GM19438 (cell line): Measurements from ENCODE around the gene MTHFSD.

ENCODE experiments used
- ATAC-seq: cut with Tn5 transposase; IDR thresholded peaks from one replicate; pipeline ENCODE4 v1.9.1; 2021; ENCODE audit warnings: low read depth; ENCODE audit not compliant: unreplicated experiment

MTHFSD gene

DNA sequence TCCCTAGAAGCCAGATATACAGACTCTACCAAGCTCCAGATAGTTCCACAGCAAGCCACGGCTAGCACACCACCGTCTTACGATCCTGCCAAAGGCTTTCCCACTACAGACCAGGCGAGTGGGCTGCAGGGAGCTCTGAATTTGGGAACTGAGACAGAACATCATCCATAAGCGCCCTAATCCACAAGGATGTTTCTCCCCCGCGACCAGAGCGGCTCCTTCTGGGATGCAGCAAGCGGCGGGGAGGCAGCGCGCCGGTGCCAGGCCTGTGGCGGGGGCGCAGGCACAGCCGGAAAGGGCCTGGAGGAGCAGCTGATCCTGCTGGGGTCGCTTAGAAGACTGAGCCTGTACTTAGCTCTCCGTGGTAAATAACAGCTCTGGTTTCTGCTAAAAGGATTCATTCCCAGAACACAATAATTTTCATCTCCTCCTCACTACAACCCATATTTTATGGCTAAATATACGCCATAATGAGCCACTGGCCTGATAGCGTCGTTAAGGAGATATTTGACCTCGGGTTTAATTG is 60.9 kb downstream of the MTHFSD start:
- no peak for ATAC-seq

DNA sequence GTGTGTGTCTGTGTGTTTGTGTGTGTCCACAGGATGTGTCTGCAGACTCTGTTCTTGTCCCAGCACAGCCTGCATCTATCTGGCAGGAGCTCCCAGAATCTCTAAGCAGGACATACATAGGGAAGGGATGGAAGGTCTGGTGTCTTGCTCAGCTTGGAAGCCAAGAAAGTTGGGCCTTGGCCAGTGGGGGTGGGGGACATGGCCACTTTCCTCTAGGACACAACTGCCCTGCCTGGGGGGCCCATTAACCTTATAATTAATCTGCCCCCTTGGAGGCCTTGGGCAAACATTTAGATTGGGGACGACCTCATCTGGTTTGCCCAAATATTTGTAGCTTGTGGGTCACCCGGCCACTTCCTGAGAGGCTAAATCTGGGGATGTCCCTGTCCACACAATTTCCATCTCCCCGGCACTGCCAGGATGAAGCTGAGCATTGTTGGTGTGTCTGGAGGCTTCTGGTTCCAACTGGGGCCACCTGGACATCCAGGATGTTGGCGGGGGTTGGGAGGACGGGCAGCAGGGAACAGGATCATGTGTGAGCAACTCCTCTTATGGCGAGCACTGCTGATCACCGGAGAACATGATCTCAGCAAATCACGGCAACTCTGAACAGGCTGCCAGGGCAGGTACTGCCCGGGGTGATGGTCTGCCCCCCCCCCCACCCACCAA is 61.9 kb downstream of the MTHFSD start:
- no peak for ATAC-seq

DNA sequence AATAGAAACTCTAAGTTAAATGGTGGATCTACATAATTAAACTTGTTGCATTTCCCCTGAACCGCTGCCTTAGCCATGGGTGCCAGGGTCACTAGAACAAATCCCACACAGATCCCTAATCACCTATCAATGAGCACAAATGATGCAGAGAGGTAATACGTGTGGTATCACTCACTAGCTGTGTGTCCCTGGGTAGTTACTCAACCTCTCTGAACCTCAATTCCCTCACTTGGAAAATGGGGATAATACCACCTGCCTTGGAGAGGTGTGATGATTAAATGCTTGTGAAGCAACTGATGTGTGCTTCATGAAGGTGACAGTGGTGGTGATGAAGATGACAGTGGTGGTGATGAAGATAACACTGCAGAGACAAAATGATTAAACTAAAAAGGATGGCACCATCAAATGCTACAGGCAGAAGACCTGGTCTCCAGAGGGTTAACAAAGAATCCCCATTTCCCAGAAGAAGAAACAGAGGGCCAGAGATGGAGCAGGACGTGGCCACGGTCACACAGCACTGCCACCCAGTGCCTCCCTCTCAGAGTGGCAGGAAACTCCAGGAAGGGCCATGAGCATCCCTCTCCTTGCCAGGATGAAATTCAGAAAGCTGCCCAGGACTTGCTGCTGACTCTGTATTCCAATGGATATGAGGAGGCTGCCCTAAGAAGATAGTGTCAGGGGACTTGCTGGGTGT is 62.6 kb downstream of the MTHFSD start:
- ATAC-seq, result no peak

DNA sequence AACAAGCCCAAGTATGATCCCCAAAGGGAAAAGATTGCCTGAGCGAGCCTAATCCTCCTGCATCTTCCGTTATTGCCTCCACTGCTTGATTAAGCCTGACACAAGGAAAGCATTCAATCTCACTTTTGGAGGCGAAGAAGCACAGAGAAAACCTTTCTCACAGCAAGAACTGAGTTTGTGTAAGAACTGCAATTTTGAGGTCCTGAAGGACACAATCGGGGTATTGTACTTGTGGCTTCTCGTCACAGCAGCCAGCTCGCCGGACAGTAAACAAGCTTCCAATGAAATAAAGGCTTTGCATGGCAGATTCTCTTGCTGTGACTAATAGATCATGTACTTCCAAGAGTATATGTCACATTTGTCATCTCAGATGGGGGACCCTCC is 63.4 kb downstream of the MTHFSD start:
- no peak for ATAC-seq

DNA sequence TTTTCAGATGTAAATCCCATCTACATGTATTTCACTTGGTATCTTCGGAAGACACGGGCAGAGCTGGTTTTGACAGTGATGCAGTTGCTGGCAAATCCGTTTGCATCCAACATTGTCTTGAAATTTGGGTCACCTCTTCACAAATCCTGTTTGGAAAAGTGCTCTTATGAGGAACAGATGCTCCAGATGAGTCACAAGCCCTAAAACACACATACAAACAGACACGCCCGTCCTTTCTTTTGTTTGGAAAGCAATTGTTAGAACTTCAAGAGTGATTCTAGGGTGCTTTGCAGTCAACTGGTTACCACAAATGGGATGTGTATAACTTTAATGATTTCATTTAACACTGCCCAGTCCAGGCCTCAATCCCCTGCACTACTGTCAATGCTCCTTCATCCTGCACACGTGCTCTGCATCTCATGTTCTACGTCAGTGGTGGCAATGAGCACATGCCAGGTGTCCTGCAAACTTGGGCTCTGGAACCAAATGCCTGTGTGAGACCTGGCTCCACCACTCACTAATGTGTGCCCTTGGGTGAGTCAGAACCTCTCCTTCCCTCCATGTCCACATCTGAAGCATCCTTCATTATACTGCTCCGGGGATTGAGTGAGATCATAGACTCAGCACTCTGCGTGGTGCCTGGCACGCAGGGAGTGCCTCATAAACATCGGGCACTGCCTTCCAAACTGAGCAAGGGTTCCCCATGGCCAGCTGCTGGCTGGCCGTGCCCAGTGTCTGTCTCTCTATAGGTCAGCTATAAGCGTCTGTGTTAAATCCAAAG is 64.0 kb downstream of the MTHFSD start:
- no peak for ATAC-seq

DNA sequence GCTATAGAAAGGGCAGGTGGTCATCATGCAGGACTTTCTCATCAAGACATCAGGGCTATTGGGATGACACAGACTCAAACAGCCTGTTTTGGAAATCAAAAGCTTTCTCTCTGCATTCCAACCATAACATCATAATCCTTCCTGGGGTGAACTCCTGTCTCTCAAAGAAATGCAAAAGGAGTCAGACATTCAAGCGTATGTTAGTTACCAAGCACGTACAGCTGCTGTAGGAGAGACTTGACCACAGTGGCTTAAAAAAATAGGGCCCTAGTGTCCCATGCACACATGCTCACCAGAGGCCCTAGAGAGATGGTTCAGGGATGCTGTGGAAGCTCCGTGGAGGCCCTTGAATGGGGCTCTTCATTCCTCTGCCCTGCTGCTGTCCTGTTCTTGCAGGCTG is 69.3 kb downstream of the MTHFSD start:
- no peak for ATAC-seq

DNA sequence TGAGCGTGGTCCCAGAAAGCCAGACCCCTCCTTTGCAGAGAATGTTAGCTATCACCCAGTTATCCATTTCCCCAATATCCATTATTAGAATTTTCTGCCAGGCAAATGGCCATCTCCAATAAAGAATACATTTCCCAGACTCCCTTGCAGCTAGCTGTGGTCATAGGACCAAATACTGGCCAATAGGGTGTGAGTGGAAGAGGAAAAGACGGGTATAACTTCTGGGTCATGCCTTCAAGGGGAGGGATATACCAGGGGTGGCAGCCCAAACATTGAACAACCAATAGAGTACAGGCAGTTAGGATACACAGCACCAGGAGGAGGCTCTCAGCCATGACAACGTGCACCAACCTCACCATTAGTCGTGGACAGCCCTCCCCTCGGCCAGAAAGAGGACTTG is 70.8 kb downstream of the MTHFSD start:
- no peak for ATAC-seq

DNA sequence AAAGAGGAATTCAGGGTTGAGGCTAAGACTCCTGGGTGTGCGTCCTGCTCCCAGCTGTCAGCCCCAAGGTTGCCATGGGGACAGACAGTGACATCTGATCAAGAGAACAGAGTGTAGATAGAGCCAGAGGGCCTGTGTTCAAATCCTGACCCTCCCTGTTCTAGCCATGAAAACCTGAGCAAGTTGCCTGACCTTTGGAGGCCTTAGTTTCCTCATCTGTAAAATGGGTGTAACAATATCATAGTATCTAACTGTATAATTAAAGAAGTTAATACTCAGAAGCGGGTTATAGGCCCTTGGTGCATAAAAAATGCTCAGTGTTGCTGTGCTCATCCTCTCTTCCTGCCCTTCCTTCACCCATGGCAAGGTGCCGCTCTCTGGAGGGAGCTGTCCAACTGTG is 73.4 kb downstream of the MTHFSD start:
- no peak for ATAC-seq

DNA sequence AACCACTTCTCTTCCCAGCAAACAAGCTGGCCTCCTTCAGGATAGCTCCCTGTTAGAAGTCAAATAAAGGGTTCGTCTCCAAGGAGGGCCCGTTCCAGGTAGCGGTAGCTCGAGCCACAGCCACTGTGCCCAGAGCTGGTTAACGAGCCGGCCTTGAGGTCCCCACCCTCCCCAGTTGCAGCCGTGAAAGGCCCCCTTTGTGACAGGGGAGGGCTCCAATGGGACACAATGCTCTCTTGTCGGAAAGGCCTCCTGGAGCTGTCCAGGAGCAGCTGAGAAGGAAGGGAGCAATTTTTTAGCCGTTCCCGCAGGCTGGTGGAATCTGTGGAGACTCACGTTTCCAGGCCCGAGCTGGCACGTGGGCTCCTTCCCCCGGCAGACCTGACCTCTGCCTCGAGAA is 74.6 kb downstream of the MTHFSD start:
- ATAC-seq, result no peak
